SK-N-SH treated with all-trans-retinoic acid at 6 μM for 48 hours (cell line): ENCODE results near the gene RNF2.
"Not testable (repeated sequence)": the region's sequence is repeated elsewhere in the genome, so short reads cannot be mapped to it uniquely, and the experiment has no call there.

Source experiments
- ESRRG ChIP-seq: fragments of 250-450 bp; sonication (Bioruptor Pico); IDR thresholded peaks from 2 replicates; pipeline ENCODE4 v1.6.1; 2021; ENCODE audit warnings: mild to moderate bottlenecking
- OSR1 ChIP-seq: fragments of 250-450 bp; sonication (Bioruptor Pico); IDR thresholded peaks from 2 replicates; pipeline ENCODE4 v1.8.0; 2022; ENCODE audit warnings: moderate library complexity, mild to moderate bottlenecking, inconsistent platforms
- RARB ChIP-seq: fragments of 250-450 bp; sonication (Bioruptor Pico); IDR thresholded peaks from 2 replicates; pipeline ENCODE4 v1.8.0; 2021; ENCODE audit warnings: mild to moderate bottlenecking, moderate library complexity
- TOX ChIP-seq: fragments of 250-450 bp; sonication (Bioruptor Pico); IDR thresholded peaks from 2 replicates; pipeline ENCODE4 v1.8.0; 2021; ENCODE audit warnings: mild to moderate bottlenecking, moderate library complexity, borderline replicate concordance
- ZFP3 ChIP-seq: fragments of 250-450 bp; sonication (Bioruptor Pico); IDR thresholded peaks from 2 replicates; pipeline ENCODE4 v1.5.0; 2020; ENCODE audit warnings: mild to moderate bottlenecking, moderate library complexity
- ZFP30 ChIP-seq: fragments of 450-650 bp; formaldehyde crosslinking; IDR thresholded peaks from 2 replicates; pipeline ENCODE4 v1.5.0; 2022; ENCODE audit warnings: mild to moderate bottlenecking, moderate library complexity
- ZNF8 ChIP-seq: fragments of 450-650 bp; formaldehyde crosslinking; IDR thresholded peaks from 2 replicates; pipeline ENCODE4 v1.5.0; 2020; ENCODE audit warnings: mild to moderate bottlenecking, moderate library complexity
- TF ChIP-seq, protein P1 (sequence below): fragments of 250-450 bp; sonication (Bioruptor Pico); IDR thresholded peaks from 2 replicates; pipeline ENCODE4 v1.8.0; 2020; ENCODE audit warnings: mild to moderate bottlenecking, moderate library complexity, borderline replicate concordance

DNA sequence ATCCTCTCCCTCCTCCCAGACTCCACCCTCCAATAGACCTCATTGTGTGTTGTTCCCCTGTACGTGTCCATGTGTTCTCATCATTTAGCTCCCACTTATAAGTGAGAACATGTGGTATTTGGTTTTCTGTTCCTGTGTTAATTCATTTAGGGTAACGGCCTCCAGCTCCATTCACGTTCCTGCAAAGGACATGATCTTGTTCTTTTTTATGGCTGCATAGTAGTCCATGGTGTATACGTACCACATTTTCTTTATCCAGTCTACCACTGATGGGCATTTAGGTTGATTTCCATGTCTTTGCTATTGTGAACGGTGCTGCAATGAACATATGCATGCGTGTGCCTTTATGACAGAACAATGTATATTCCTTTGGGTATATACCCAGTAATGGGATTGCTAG, 45.4 kb upstream of the RNF2 start:
- TF ChIP-seq ZNF8; TOX (CRISPR knock-in tag); OSR1 (CRISPR knock-in tag); ZFP30 (CRISPR knock-in tag); ESRRG (CRISPR knock-in tag); ZFP3 (CRISPR knock-in tag); RARB (CRISPR knock-in tag): not testable (repeated sequence)
- TF ChIP-seq, protein P1, sequence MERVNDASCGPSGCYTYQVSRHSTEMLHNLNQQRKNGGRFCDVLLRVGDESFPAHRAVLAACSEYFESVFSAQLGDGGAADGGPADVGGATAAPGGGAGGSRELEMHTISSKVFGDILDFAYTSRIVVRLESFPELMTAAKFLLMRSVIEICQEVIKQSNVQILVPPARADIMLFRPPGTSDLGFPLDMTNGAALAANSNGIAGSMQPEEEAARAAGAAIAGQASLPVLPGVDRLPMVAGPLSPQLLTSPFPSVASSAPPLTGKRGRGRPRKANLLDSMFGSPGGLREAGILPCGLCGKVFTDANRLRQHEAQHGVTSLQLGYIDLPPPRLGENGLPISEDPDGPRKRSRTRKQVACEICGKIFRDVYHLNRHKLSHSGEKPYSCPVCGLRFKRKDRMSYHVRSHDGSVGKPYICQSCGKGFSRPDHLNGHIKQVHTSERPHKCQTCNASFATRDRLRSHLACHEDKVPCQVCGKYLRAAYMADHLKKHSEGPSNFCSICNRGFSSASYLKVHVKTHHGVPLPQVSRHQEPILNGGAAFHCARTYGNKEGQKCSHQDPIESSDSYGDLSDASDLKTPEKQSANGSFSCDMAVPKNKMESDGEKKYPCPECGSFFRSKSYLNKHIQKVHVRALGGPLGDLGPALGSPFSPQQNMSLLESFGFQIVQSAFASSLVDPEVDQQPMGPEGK (CRISPR knock-in tag): not testable (repeated sequence)
